Measurements from ENCODE around the gene MYO6. TPM values are rescaled to one million over a fixed set of nuclear protein-coding genes. Genes with fewer than 3 reads are reported as not detected.

MYO6 gene
- total RNA-seq, 1 donor from 2014 or later: 0.83 TPM

- intact Hi-C loops (cut with micrococcal nuclease): no loop called here
- Mint-ChIP-seq H3K27me3 (ENCODE audit: insufficient read depth) (peaks cover 4% of the 10 kb centered on the region), H3K9me3 (no peaks in the 10 kb centered on the region), H3K4me1 (ENCODE audit: low read depth) (no peaks in the 10 kb centered on the region), H3K4me3 (no peak overlapping the region), H3K36me3 (ENCODE audit: low read depth) (no peaks in the 10 kb centered on the region), H3K27ac (no peak overlapping the region)
- no peak for DNase-seq (ENCODE audit: low spot score)
Measured at GRCh38 chr6:75778757-75779156, 29.7 kb downstream of the MYO6 start.

- Mint-ChIP-seq H3K27ac (no peak overlapping the region), H3K9me3 (no peaks in the 10 kb centered on the region), H3K36me3 (ENCODE audit: low read depth) (no peaks in the 10 kb centered on the region), H3K4me3 (no peak overlapping the region), H3K27me3 (ENCODE audit: insufficient read depth) (peaks cover 6% of the 10 kb centered on the region), H3K4me1 (ENCODE audit: low read depth) (no peaks in the 10 kb centered on the region)
- no peak for DNase-seq (ENCODE audit: low spot score)
- intact Hi-C loops (cut with micrococcal nuclease): no loop called here
Measured at GRCh38 chr6:75786152-75786551, 37.1 kb downstream of the MYO6 start.

- Mint-ChIP-seq H3K36me3 (ENCODE audit: low read depth) (no peaks in the 10 kb centered on the region), H3K4me3 (no peak overlapping the region), H3K27me3 (ENCODE audit: insufficient read depth) (peaks cover 4% of the 10 kb centered on the region), H3K4me1 (ENCODE audit: low read depth) (no peaks in the 10 kb centered on the region), H3K27ac (no peak overlapping the region), H3K9me3 (no peaks in the 10 kb centered on the region)
- intact Hi-C loops (cut with micrococcal nuclease): no loop called here
- DNase-seq (ENCODE audit: low spot score): no peak
Measured at GRCh38 chr6:75788894-75789293, 39.9 kb downstream of the MYO6 start.

GRCh38 chr6:75791881-75792280 is 42.8 kb downstream of the MYO6 start:
- Mint-ChIP-seq H3K9me3 (no peaks in the 10 kb centered on the region), H3K36me3 (ENCODE audit: low read depth) (no peaks in the 10 kb centered on the region), H3K27me3 (ENCODE audit: insufficient read depth) (peaks cover 7% of the 10 kb centered on the region), H3K4me3 (no peak overlapping the region), H3K27ac (no peak overlapping the region), H3K4me1 (ENCODE audit: low read depth) (no peaks in the 10 kb centered on the region)
- DNase-seq (ENCODE audit: low spot score): no peak
- intact Hi-C loops (cut with micrococcal nuclease): no loop called here

- no peak for DNase-seq (ENCODE audit: low spot score)
- Mint-ChIP-seq H3K36me3 (ENCODE audit: low read depth) (no peaks in the 10 kb centered on the region), H3K4me3 (no peak overlapping the region), H3K9me3 (no peaks in the 10 kb centered on the region), H3K4me1 (ENCODE audit: low read depth) (no peaks in the 10 kb centered on the region), H3K27me3 (ENCODE audit: insufficient read depth) (peaks cover 5% of the 10 kb centered on the region), H3K27ac (no peak overlapping the region)
- intact Hi-C loops (cut with micrococcal nuclease): no loop called here
Measured at GRCh38 chr6:75794351-75794846, 45.4 kb downstream of the MYO6 start.

- Mint-ChIP-seq H3K27ac (no peak overlapping the region), H3K36me3 (ENCODE audit: low read depth) (no peaks in the 10 kb centered on the region), H3K27me3 (ENCODE audit: insufficient read depth) (peaks cover 5% of the 10 kb centered on the region), H3K4me3 (no peak overlapping the region), H3K9me3 (no peaks in the 10 kb centered on the region), H3K4me1 (ENCODE audit: low read depth) (no peaks in the 10 kb centered on the region)
- intact Hi-C loops (cut with micrococcal nuclease): no loop called here
- DNase-seq (ENCODE audit: low spot score): no peak
Measured at GRCh38 chr6:75794954-75795739, 46.1 kb downstream of the MYO6 start.

GRCh38 chr6:75796723-75797122 is 47.7 kb downstream of the MYO6 start:
- no peak for DNase-seq (ENCODE audit: low spot score)
- intact Hi-C loops (cut with micrococcal nuclease): no loop called here
- no peaks in the 10 kb centered on the region for H3K4me1 Mint-ChIP-seq (ENCODE audit: low read depth)
- H3K4me3 Mint-ChIP-seq: no peak overlapping the region
- no peak overlapping the region for H3K27ac Mint-ChIP-seq
- no peaks in the 10 kb centered on the region for H3K36me3 Mint-ChIP-seq (ENCODE audit: low read depth)
- peaks cover 5% of the 10 kb centered on the region for H3K27me3 Mint-ChIP-seq (ENCODE audit: insufficient read depth)
- H3K9me3 Mint-ChIP-seq: no peaks in the 10 kb centered on the region

- Mint-ChIP-seq H3K27me3 (ENCODE audit: insufficient read depth) (peaks cover 3% of the 10 kb centered on the region), H3K27ac (no peak overlapping the region), H3K4me1 (ENCODE audit: low read depth) (no peaks in the 10 kb centered on the region), H3K36me3 (ENCODE audit: low read depth) (no peaks in the 10 kb centered on the region), H3K9me3 (no peaks in the 10 kb centered on the region), H3K4me3 (no peak overlapping the region)
- DNase-seq (ENCODE audit: low spot score): no peak
- intact Hi-C loops (cut with micrococcal nuclease): no loop called here
Measured at GRCh38 chr6:75800133-75800532, 51.1 kb downstream of the MYO6 start.

GRCh38 chr6:75800708-75801505 is 51.9 kb downstream of the MYO6 start:
- Mint-ChIP-seq H3K4me3 (no peak overlapping the region), H3K4me1 (ENCODE audit: low read depth) (no peaks in the 10 kb centered on the region), H3K36me3 (ENCODE audit: low read depth) (no peaks in the 10 kb centered on the region), H3K27ac (no peak overlapping the region), H3K9me3 (no peaks in the 10 kb centered on the region), H3K27me3 (ENCODE audit: insufficient read depth) (no peaks in the 10 kb centered on the region)
- intact Hi-C loops (cut with micrococcal nuclease): no loop called here
- no peak for DNase-seq (ENCODE audit: low spot score)

GRCh38 chr6:75802366-75802765 is 53.3 kb downstream of the MYO6 start:
- H3K9me3 Mint-ChIP-seq: no peaks in the 10 kb centered on the region
- no peaks in the 10 kb centered on the region for H3K27me3 Mint-ChIP-seq (ENCODE audit: insufficient read depth)
- H3K27ac Mint-ChIP-seq: no peak overlapping the region
- intact Hi-C loops (cut with micrococcal nuclease): no loop called here
- H3K4me3 Mint-ChIP-seq: no peak overlapping the region
- no peaks in the 10 kb centered on the region for H3K4me1 Mint-ChIP-seq (ENCODE audit: low read depth)
- DNase-seq (ENCODE audit: low spot score): no peak
- no peaks in the 10 kb centered on the region for H3K36me3 Mint-ChIP-seq (ENCODE audit: low read depth)

- Mint-ChIP-seq H3K9me3 (peaks cover 3% of the 10 kb centered on the region), H3K4me1 (ENCODE audit: low read depth) (no peaks in the 10 kb centered on the region), H3K27ac (no peak overlapping the region), H3K4me3 (no peak overlapping the region), H3K27me3 (ENCODE audit: insufficient read depth) (peaks cover 2% of the 10 kb centered on the region), H3K36me3 (ENCODE audit: low read depth) (no peaks in the 10 kb centered on the region)
- intact Hi-C loops (cut with micrococcal nuclease): no loop called here
- DNase-seq (ENCODE audit: low spot score): no peak
Measured at GRCh38 chr6:75808507-75808906, 59.5 kb downstream of the MYO6 start.

- Mint-ChIP-seq H3K36me3 (ENCODE audit: low read depth) (no peaks in the 10 kb centered on the region), H3K27me3 (ENCODE audit: insufficient read depth) (peaks cover 2% of the 10 kb centered on the region), H3K4me1 (ENCODE audit: low read depth) (no peaks in the 10 kb centered on the region), H3K4me3 (no peak overlapping the region), H3K27ac (no peak overlapping the region), H3K9me3 (peaks cover 3% of the 10 kb centered on the region)
- intact Hi-C loops (cut with micrococcal nuclease): no loop called here
- no peak for DNase-seq (ENCODE audit: low spot score)
Measured at GRCh38 chr6:75812560-75812959, 63.5 kb downstream of the MYO6 start.

- Mint-ChIP-seq H3K27me3 (ENCODE audit: insufficient read depth) (peaks cover 2% of the 10 kb centered on the region), H3K27ac (no peak overlapping the region), H3K4me3 (no peak overlapping the region), H3K36me3 (ENCODE audit: low read depth) (no peaks in the 10 kb centered on the region), H3K9me3 (no peaks in the 10 kb centered on the region), H3K4me1 (ENCODE audit: low read depth) (no peaks in the 10 kb centered on the region)
- DNase-seq (ENCODE audit: low spot score): no peak
- intact Hi-C loops (cut with micrococcal nuclease): no loop called here
Measured at GRCh38 chr6:75813476-75814250, 64.6 kb downstream of the MYO6 start.

All from activated T-helper 1 cell treated with anti-CD3 and anti-CD28 coated beads, Interleukin-12 subunit alpha, Interleukin-12 subunit beta, Interleukin-2, Interleukin-4 antibody, amounts not matched to agents 30 ng/mL and 10 ng/mL and 1 ng/mL, durations not matched to agents 14 hours and 24 hours and 36 hours (primary cell).